HG03565 (cell line): ENCODE results near the gene SYNPO.

Source experiments
- ATAC-seq: cut with Tn5 transposase; IDR thresholded peaks from one replicate; pipeline ENCODE4 v1.9.1; 2021; ENCODE audit warnings: mild to moderate bottlenecking, moderate library complexity; ENCODE audit not compliant: unreplicated experiment

The SYNPO gene, protein sequence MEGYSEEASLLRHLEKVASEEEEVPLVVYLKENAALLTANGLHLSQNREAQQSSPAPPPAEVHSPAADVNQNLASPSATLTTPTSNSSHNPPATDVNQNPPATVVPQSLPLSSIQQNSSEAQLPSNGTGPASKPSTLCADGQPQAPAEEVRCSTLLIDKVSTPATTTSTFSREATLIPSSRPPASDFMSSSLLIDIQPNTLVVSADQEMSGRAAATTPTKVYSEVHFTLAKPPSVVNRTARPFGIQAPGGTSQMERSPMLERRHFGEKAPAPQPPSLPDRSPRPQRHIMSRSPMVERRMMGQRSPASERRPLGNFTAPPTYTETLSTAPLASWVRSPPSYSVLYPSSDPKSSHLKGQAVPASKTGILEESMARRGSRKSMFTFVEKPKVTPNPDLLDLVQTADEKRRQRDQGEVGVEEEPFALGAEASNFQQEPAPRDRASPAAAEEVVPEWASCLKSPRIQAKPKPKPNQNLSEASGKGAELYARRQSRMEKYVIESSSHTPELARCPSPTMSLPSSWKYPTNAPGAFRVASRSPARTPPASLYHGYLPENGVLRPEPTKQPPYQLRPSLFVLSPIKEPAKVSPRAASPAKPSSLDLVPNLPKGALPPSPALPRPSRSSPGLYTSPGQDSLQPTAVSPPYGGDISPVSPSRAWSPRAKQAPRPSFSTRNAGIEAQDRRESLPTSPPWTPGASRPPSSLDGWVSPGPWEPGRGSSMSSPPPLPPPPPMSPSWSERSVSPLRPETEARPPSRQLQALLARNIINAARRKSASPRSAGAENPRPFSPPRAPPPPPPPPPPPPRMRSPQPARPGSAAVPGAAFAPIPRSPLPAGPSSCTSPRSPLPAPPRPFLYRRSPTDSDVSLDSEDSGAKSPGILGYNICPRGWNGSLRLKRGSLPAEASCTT

DNA sequence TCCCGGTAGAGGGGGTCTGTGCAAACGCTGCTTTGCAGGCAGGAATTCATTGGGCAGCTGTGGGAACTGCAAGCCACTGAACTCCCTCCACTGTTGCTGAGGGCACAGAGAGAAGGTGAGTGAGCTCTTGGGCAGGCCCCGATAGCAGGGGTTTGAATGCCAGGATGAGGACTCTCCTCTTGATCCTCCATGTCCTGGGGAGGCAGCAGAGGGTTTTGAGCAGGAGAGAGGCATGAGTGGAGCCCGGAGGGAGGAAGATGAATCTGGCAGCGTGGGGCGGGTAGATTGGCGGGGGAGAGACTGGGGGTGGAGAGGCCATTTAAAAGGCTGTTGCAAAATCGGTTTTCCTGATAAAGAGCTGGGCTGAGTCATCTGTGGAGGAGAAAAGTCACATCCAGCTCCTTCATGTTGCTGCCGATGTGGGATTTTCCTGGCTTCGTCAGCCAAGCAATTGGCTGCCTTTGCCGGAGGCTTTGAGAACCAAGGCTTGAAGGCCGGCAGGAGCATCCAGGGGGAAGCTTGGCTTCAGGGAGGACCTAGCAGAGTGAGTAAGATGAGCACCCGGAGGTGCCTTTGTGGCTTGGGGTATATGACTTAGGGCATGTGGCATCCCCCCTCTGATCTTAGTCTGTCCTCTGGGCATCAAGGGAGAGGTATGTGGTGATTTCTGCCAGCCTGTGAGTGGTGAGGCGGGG, at the start of gene SYNPO:
Gene SYNPO, plus strand, starts transcription at position 350 of the 695 bp plus-strand sequence. CDS start 7,616 bp downstream, outside the sequence.
- no peak for ATAC-seq

DNA sequence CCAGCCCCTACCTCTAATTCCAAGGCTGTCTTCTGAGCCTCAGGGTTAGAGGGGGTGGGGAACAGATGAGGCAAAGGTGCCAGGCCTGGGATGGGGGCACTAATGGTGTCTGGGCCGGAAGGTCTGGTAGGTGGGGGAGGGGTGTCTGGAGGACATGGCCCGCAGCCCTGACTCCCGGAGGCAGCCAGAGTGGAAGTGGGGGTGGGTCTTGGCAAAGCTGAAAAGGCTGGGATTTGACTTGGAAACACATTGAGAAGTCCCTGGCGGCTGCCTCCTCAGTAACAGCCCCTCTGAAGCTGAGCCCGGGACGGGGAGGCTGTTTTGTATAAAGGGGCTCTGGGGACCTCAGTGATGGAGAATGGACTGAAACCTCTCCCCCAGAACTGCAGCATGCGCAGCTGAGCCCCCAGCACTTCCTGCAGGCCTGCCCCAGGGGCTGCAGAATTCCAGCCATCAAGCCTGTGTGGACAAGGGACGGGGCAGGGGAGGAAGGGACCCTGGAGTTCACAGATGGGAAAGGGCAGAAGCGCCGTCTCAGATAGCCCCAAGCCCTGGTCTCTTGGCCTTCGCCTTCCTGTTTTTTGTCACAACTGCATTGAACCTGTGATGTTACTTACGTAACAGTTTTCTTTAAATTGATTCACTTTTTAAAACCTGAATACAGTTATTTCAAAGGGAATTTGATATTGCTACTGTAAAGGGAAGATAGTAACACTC, 49.3 kb upstream of the SYNPO start:
- no peak for ATAC-seq

DNA sequence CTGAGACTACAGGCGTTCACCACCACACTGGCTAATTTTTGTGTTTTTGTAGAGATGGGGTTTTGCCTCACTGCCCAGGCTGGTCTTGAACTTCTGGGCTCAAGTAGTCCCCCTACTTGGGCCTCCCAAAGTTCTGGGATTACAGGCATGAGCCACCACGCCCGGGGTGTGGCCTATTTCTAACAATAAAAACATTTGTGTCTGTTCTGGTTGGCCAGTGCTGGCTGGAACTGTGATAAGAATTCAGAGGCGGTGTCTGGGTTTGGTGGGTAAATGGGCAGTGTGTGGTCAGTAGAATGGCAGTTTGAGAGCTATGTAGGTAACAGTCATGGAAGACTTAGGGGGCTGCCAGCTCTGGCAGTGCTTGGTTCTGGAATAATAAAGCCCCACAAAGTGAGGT, 46.9 kb upstream of the SYNPO start:
- ATAC-seq = no peak

DNA sequence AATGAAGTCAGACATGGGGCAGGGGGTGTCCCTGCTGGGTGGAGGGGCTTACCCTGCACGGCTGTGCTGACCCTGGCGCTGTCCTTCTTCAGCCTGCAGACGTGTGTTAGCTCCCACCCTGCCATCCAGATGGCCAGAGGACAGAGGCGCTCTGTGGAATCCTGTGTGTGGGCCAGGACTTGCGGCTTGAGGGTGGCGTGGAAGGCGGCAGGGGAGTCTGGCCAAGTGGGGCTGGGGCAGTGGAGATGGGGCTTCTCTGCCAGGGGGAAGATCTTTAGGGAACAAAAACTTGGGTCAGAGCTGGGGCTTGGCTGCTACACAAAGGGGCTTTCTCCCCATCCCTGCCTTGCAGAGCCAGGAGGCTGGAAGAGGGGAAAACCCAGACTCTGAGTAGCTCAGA, 46.5 kb upstream of the SYNPO start:
- ATAC-seq = no peak

DNA sequence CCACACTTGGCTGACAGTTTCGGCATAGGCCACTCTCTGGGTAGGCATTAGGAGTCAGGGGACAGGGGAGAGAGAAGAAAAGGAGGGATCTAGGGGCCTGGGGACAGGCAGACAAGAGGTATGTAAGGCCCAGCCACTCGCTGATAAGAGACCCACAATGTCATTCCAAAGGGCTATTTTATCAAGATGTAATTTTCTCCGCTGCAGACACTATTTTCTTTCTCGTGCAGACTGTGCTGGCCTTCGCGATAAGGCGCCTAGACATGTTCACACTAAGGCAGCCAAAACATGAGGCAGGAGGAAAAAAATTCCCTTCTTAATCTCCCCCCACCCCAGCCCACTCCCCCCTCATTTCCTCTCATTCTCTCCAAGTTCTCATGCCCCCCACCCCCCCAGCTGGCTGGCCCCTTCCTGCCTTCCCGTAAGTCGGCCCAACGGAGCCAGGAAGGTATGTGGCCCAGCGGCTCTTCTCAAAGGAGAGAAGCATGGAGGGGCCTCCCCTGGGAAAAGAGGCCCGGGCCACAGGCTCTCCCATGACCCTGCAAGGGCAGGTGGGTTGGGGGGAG, 44.9 kb upstream of the SYNPO start:
- no peak for ATAC-seq

DNA sequence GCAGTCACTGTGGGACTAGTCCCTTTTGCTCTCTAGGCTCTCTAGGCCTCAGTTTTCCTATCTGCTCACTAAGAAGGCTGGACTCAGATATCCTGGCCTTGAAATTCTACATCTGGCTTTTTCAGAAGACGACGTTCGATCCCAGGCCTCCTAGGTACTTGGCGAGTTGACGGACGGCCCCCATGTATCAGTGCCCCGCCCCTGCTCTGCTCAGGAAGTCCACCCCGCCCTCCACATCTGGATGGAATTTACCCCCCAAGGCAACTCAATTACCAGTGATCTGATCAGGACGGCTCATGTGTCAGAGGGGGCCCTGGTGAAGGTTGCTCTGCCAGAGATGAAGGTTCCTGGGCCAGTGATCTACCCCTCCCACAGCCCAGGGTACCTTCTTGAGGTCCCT, 44.1 kb upstream of the SYNPO start:
- no peak for ATAC-seq

DNA sequence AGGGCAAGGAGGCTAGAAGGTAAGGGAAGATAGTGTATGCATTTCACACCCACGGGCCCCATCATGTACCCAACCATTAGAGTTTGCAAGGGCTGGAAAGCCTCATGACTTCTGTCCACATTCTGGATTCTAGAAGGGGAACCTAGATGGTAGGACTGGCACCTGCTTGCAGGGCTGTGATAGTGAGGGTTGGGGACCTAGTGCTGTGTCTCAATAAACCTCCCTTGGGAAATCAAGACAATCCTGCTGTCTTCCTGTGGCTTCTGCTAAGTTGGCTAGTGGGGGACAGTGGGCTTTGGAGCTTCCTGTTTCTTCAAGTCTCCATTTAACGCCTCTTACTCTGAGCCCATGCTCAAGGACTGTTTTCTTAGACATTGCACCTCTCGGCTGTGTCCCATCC, 43.6 kb upstream of the SYNPO start:
- ATAC-seq = no peak

DNA sequence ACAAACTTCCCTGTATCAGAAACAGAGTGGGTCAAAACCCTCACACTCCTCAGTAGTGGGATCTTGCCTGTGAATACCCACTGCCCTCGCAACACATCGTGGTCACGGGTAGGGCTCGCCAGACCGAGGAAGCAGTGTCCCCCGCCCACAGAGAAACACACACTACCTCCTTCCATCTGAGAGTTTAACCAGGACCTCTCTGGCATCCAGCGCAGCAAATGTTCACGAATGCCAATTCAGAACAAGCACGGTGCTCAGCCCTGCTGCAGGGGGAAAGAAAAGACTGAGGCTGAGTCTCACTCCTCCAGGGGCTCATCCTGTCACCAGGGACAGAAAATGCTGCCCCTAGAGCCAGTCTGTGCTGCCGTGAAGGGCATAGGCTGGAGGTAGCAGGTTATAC, 42.5 kb upstream of the SYNPO start:
- ATAC-seq = no peak

DNA sequence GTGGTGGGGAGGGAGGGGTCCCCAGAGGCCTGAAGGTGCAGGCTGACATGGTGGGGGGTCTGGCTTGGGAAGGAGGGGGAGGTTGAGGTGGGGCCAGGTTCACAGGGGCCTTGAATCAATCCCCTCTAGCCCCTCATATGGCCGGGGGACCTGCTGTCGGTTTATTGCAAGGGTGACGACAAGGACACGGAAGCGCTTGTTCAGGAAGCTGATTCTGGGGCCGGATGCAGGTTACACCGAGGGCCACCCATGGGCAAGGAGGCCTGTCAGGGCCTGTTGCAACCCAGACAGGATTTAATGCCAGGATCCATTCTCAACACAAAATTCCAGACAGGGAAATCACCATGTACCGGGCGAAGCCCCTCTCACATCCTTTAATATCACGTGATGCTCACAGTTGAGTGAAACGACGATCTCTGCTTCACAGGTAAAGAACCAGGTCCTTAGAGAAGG, 41.6 kb upstream of the SYNPO start:
- no peak for ATAC-seq

DNA sequence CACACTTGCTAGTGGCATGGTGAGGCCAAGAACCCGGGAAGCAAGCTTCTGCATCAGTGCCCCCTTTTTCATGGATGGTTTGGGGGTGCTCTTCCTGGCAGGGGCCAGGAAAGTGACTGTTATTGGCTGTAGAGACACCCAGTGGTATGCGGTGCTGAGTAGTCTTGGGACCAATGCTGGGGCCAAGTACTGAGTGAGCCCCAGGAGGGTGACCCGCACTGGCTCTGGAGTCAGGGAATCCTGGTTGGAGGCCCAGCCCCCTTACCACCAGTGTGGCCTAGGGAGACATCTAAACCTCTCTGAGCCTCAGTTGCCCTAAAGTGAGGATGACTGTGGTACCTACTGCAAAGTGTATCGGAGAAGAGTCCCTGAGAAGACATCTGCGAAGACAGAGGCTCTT, 41.2 kb upstream of the SYNPO start:
- no peak for ATAC-seq

DNA sequence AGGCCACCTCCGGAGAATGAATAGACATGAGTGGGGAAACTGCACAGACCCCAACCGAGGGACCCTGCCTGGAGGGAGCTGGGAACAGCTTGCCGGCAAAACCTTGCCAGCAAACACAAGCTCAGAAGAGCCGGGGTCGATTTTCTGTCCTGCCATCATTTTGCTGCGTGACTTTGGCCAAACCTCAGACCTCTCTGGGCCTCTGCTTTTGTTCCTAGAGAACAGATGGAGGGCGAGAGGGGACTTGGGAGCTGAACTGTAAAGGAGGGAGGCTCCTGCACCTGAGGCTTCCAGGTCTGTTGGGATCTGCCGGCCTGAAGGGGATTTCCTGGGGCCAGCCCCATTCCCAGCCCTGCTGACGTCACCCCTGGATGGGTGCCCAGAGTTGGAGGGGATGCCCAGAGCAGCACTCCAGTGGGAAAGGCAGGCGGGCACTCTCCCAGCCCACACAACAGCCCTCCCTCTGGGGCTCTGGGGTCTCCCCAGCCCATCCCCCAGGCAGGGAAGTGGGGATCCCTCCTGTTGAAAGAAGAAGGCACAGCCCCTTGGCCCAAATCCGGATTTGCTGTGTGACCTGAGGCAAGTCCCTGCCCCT, 40.4 kb upstream of the SYNPO start:
- no peak for ATAC-seq

DNA sequence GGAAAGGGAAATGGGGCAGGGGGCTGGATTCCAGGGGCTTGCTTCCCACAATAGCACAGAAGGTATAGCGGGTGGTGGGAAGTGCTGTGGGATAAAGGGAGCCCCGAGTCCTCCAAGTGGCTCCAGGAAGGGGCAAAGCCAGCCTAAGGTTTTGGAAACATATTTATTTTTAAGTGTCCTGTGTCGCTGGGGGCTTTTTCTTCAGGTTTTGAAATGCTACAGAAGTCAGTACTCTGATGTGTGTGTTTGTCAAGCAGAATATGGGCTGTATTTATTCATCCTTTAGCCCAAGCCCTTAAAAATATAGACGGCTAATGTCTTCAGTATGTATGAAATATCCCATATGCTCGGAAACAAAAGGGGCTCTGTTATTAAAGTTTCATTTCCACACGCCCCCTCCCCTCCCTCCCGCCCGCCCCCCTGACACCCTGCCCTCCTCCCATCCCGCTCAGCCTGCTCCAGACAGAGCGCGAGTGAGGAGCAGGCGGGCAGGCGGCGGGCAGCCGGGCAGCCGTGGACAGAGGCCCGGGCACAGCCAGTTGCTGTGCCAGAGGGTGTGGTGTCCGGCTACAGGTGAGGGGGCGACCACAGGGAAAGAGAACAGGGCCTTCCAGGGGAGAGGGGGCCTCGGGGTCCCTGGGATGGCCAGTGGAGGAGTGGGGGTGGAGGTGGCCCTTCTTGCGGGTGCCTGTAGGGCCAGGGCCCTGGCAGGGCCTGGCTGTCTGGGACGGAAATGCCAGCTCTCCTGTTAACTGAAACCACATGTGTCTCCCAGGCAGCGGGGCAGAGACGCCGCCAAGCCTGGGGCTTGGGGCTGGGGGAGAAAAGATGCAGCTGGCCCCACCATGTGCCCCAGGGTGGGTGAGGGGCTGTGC, 39.6 kb upstream of the SYNPO start:
- no peak for ATAC-seq

DNA sequence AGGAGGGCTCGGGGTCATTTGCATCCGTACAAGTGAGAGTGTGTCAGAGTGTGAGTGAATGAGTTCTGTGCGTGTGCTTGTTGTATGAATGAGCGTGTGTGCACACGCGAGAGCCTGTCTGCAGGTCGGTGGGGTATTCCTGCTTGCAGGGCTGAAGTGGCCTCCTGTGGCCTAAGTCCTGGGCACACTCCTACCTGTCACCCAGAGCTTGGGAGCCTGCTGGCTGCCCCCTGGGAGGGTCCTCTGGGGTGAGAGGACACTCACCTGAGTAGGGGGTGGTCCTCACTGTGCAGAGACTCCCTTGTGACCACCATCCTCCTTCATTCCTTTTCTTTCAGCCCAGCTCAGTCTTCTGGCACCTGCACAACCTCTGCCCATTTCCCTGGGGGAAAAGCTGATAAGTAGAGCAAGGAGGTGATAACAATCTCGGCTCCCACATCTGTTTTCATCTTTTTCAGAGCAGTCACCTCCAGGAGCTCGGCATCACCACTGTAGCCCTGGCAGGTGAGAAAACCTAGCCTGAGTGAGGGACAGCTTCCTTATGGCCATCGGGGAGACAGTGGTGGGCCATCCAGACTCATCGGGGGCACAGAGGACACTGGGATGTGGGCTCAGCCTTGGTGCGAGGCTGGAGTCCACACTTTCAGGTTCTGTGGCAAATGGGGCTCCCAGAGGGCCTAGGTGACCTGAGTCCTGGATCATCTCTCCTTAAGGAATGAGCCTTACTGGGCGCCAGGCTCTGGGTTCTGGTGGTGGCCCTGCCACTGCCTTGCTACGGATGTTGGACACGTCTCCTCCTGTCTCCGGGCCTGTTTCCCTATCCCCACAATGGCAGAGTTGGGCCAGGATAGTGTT, 38.7 kb upstream of the SYNPO start:
- no peak for ATAC-seq

DNA sequence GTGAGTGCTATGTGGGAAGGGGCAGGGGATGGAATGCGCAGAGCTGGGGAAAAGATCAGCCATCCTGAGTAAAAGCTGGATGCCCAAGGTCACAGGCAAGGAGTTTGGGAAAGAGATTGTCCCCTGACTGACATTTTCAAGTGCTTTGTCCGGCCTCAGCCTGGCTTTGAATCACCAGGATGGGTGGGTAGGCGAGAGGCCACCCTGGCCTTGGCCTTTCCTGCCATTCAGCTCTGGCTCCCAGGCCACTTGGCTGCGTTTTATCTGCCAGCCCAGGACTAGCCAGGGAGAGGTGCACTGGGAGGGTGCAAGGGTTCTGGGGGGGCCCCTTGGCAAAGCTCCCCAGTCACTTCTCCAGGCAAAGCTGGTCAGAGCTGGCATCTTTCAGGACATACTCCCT, 37.4 kb upstream of the SYNPO start:
- ATAC-seq = no peak

DNA sequence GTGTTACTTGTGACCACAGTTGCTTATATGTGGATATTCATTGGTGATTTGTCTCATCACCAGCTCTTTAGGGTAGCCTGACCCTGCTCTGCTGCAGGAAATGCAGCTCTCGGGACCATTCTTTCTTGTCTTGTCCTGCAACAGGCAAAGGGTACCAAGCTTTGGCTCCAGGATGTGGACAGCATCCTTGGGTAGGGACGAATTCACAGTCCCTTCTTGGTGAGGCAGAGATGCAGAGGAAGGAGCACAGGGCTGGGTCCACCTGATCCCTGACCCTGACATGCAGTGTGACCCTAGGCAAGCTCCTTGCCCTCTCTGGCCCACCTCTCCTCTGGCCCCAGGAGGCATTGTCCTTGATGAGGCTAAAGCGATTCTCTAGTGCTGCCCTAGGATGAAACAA, 37.0 kb upstream of the SYNPO start:
- no peak for ATAC-seq

DNA sequence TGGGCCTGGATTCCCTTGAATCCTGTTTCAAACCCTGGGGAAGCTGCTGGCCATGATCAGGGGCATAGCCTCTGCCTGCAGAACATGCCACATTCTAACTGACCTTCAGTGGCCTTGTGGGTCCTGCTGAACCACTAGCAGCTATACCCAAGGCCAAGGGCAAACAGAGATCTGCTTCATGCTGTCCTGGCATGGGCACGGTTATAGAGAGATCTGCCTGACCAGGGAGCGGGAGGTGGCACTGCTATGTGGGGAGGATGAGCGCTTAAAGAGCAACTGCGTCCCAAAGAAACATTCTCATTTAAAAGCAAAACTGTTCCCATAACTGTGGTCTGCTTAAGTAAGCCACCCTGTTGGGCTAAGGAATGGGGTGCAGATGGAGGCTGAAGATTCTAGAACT, 36.5 kb upstream of the SYNPO start:
- no peak for ATAC-seq

DNA sequence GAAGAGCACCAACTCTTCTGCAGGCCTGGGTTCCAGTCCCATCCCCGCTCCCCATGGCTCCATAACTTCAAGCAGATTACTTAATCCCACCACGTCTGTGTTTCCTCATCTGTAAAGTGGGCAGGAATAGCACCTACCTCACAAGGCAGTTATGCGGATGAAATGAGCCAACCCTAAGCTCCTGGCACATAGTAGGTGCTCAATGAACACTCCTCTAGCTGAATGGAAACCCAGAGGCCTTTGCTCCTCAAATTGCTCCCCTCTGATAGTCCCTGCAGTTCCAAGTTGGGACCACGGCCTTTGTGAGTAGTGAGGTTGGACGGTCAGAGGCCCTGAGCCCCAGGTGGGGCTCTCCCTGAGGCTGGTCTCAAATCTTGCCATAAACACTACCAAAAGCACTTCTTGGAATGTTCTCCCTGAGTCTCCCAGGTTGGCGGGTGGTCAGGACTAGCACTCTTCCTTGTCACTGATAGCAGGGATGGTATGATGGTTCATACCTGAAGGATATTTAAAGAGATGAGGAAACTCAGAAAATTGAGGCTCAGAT, 35.5 kb upstream of the SYNPO start:
- ATAC-seq = no peak

DNA sequence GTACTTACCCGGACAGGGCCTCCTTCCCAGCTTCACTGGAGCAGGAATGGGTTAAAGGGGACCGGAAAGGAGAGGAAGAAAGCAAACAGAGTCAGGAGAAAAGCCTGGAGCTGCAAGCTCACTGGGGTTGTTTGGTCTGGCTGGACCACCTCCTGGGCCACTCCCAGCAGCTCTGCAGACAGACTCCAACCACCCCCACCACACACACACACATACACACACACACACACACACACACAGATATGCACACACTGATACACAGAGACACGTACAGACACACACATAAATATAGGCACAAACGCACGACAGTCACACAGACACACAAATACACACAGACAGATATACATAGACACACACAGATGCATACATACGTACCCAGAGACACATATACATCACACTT, 34.9 kb upstream of the SYNPO start:
- ATAC-seq = no peak
